Measurements from ENCODE around the gene HNF1B.
"Not testable (repeated sequence)": the region's sequence is repeated elsewhere in the genome, so short reads cannot be mapped to it uniquely, and the experiment has no call there.

Gene HNF1B

GRCh38 chr17:37744961-37745800 is at the start of gene HNF1B:
TSS of gene HNF1B (minus strand) at chr17:37745059. CDS start at chr17:37744884, 175 bp downstream.
- FAIRE-seq, result no peak

GRCh38 chr17:37792787-37793186 is 47.9 kb upstream of the HNF1B start:
- FAIRE-seq, result no peak

- no peak for FAIRE-seq
Observed at GRCh38 chr17:37791447-37792399, 46.9 kb upstream of the HNF1B start.

- FAIRE-seq, result no peak
Observed at GRCh38 chr17:37789771-37790541, 45.1 kb upstream of the HNF1B start.

GRCh38 chr17:37789021-37789565 is 44.2 kb upstream of the HNF1B start:
- no peak for FAIRE-seq

- no peak for FAIRE-seq
Observed at GRCh38 chr17:37788526-37788925, 43.7 kb upstream of the HNF1B start.

- no peak for FAIRE-seq
Observed at GRCh38 chr17:37787055-37787757, 42.3 kb upstream of the HNF1B start.

GRCh38 chr17:37786481-37786880 is 41.6 kb upstream of the HNF1B start:
- no peak for FAIRE-seq

GRCh38 chr17:37782460-37782859 is 37.6 kb upstream of the HNF1B start:
- not testable (repeated sequence) for FAIRE-seq

- FAIRE-seq, result no peak
Observed at GRCh38 chr17:37781451-37781850, 36.6 kb upstream of the HNF1B start.

- FAIRE-seq, result no peak
Observed at GRCh38 chr17:37779554-37779953, 34.7 kb upstream of the HNF1B start.

GRCh38 chr17:37774504-37774903 is 29.6 kb upstream of the HNF1B start:
- no peak for FAIRE-seq

GRCh38 chr17:37772982-37773381 is 28.1 kb upstream of the HNF1B start:
- FAIRE-seq, result no peak

- FAIRE-seq, result no peak
Observed at GRCh38 chr17:37770631-37771518, 26.0 kb upstream of the HNF1B start.

GRCh38 chr17:37769050-37769449 is 24.2 kb upstream of the HNF1B start:
- FAIRE-seq, result no peak

- FAIRE-seq, result no peak
Observed at GRCh38 chr17:37768438-37768837, 23.6 kb upstream of the HNF1B start.

GRCh38 chr17:37766971-37767370 is 22.1 kb upstream of the HNF1B start:
- FAIRE-seq, result no peak

- FAIRE-seq, result no peak
Observed at GRCh38 chr17:37764383-37764782, 19.5 kb upstream of the HNF1B start.

- no peak for FAIRE-seq
Observed at GRCh38 chr17:37762666-37763065, 17.8 kb upstream of the HNF1B start.

GRCh38 chr17:37761961-37762360 is 17.1 kb upstream of the HNF1B start:
- no peak for FAIRE-seq

- no peak for FAIRE-seq
Observed at GRCh38 chr17:37761059-37761458, 16.2 kb upstream of the HNF1B start.
